ENCODE results near the gene NEURL4.

GRCh38 chr17:7370853-7371252 is 41.7 kb upstream of the NEURL4 start:
- TF ChIP-seq CTCF (conservative IDR thresholded peaks at IDR 0.05; ENCODE audit: low read depth, low read length) (no peak), EZH2 (IDR thresholded peaks at IDR 0.05; ENCODE audit: borderline replicate concordance, low read depth, low read length, poor library complexity, severe bottlenecking) (no peak)

All from A673 (cell line).